DND-41 (cell line): Measurements from ENCODE around the gene CFAP45.

ENCODE experiments used
- ATAC-seq: fragments of 200-7000 bp; cut with Tn5 transposase; 3 replicates; pipeline ENCODE4 v1.9.1; 2021; ENCODE audit warnings: low read depth; ENCODE audit not compliant: insufficient read depth
- DNase-seq: peaks from one replicate; pipeline ENCODE4 v3.0.0-alpha.2; 2020
- H2AFZ ChIP-seq: 2 replicates; pipeline ENCODE4 v1.6.0; 2012; ENCODE audit warnings: low read depth, low read length
- H3K27ac ChIP-seq: 2 replicates; pipeline ENCODE4 v1.5.1; 2012; ENCODE audit warnings: low read length, inconsistent platforms
- H3K27me3 ChIP-seq: fragments of 200-600 bp; sonication (generic); 2 replicates; pipeline ENCODE4 v1.6.0; 2012; ENCODE audit warnings: low read length, mild to moderate bottlenecking, inconsistent platforms; ENCODE audit not compliant: insufficient read depth, poor library complexity
- H3K36me3 ChIP-seq: 2 replicates; pipeline ENCODE4 v1.5.1; 2012; ENCODE audit warnings: low read length, inconsistent platforms; ENCODE audit not compliant: insufficient read depth
- H3K4me1 ChIP-seq: 2 replicates; pipeline ENCODE4 v1.5.1; 2012; ENCODE audit warnings: mild to moderate bottlenecking, low read length; ENCODE audit not compliant: insufficient read depth
- H3K4me2 ChIP-seq: 2 replicates; pipeline ENCODE4 v1.6.0; 2012; ENCODE audit warnings: mild to moderate bottlenecking, moderate library complexity, low read length, inconsistent platforms; ENCODE audit not compliant: insufficient read depth
- H3K4me3 ChIP-seq, 2 experiments: fragments of 200-600 bp in 1 of 2; shearing (Covaris generic) in 1 of 2; 2 replicates each; pipeline ENCODE4 v1.5.1; 2012 to 2016; ENCODE audit warnings: inconsistent platforms in 2 of 2, low read length in 2 of 2, mild to moderate bottlenecking in 2 of 2, low read depth in 1 of 2, moderate library complexity in 1 of 2
- H3K79me2 ChIP-seq: 2 replicates; pipeline ENCODE4 v1.6.0; 2012; ENCODE audit warnings: low read length, inconsistent platforms; ENCODE audit not compliant: insufficient read depth
- H3K9ac ChIP-seq: 2 replicates; pipeline ENCODE4 v1.6.0; 2012; ENCODE audit warnings: low read depth, mild to moderate bottlenecking, inconsistent platforms, low read length, moderate library complexity
- H3K9me3 ChIP-seq: 2 replicates; pipeline ENCODE4 v1.5.1; 2012; ENCODE audit warnings: low read length, moderate library complexity, mild to moderate bottlenecking, inconsistent platforms; ENCODE audit not compliant: insufficient read depth, severe bottlenecking
- H4K20me1 ChIP-seq: 2 replicates; pipeline ENCODE4 v1.6.0; 2012; ENCODE audit warnings: low read length; ENCODE audit not compliant: insufficient read depth
- EZH2 ChIP-seq: IDR thresholded peaks from 3 replicates; pipeline ENCODE4 v1.6.1; 2012; ENCODE audit warnings: borderline replicate concordance, low read depth, mild to moderate bottlenecking, moderate library complexity, low read length, inconsistent platforms; ENCODE audit not compliant: severe bottlenecking
- TF ChIP-seq, protein P1 (sequence below): IDR thresholded peaks from 2 replicates; pipeline ENCODE4 v1.5.1; 2012; ENCODE audit warnings: borderline replicate concordance, low read length, moderate library complexity, mild to moderate bottlenecking; ENCODE audit not compliant: poor library complexity, severe bottlenecking; ENCODE audit errors: extremely low read depth

Gene CFAP45

DNA sequence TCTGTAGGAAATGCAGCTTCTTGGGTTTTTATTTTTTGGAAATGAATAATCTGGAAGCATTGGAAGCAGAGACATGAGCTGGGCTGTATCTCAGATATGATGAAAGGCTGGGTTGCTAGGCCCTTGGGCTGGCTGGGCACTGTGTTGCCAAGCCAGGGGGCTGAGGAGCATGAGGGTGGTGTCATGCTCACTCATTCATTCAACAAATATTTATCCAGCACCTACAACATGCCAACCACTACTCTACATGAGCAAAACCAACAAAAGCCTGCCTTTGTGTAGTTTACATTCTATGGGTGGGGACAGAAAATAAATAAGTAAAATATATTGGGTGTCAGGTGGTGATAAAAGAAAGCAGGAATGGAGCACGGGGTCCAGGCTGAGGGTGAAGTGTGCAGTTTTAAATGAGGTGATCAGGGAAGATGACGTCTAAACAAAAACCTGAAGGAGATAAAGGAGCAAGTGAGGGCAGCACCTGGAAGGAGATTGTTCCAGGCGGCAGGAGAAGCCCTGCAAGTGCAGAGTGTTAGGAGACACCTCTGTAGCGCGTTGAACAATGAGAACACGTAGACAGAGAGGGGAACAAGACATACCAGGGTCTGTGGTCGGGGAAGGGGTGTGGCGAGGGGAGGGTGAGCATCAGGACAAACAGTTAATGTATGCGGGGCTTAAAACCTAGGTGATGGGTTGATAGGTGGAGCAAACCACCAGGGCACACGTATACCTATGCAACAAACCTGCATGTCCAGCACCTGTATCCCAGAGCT lies 14.5 kb upstream of the CFAP45 start:
- Histone ChIP-seq H3K27me3 (no peaks in the 10 kb centered on the region), H3K9ac (no peak overlapping the region), H3K9me3 (no peaks in the 10 kb centered on the region), H3K4me1 (peaks cover 17% of the 10 kb centered on the region), H3K27ac (no peak overlapping the region), H3K36me3 (peaks cover 27% of the 10 kb centered on the region), H3K4me2 (no peak overlapping the region), H3K4me3 (no peak overlapping the region), H3K79me2 (no peaks in the 10 kb centered on the region), H2AFZ (no peak overlapping the region), H4K20me1 (peaks cover 11% of the 10 kb centered on the region; the same call in 1 of the 2 replicates)
- DNase-seq = no peak
- no peak for ATAC-seq
- no peak for TF ChIP-seq EZH2
- TF ChIP-seq, protein P1, sequence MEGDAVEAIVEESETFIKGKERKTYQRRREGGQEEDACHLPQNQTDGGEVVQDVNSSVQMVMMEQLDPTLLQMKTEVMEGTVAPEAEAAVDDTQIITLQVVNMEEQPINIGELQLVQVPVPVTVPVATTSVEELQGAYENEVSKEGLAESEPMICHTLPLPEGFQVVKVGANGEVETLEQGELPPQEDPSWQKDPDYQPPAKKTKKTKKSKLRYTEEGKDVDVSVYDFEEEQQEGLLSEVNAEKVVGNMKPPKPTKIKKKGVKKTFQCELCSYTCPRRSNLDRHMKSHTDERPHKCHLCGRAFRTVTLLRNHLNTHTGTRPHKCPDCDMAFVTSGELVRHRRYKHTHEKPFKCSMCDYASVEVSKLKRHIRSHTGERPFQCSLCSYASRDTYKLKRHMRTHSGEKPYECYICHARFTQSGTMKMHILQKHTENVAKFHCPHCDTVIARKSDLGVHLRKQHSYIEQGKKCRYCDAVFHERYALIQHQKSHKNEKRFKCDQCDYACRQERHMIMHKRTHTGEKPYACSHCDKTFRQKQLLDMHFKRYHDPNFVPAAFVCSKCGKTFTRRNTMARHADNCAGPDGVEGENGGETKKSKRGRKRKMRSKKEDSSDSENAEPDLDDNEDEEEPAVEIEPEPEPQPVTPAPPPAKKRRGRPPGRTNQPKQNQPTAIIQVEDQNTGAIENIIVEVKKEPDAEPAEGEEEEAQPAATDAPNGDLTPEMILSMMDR = no peak

DNA sequence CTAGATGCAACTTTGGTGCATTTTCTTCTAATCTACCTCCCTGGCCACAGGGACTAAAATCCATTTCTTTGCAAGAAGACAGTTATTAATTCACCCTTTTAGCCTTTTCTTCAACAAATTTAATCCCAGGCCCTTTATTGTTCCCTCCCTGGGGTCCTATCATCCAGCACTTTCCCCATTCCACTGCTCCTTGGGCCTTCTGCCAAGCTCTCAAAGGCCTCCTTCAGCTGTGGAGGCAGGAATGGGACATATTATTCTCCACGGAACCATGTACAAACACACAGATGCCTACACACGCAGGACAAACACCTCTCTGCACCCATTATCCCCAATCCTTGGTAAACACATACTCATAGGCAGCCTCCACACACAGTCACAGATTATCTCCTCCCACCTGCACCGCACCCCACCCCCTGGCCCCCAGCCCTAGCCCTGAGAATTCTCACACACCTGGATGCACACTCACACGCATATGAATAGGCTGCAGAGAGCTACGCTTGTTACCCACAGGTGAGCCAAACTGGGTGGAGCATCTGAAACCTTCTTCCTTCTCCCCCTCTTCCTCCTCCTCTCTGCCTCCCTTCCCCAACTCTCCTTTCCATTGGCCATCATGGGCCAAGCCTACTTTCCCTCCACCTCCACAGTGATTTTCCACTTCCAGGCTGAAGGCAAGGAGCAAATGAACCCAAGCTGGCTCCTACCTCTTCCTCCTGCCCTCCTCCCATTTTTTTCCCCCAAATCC lies 13.7 kb upstream of the CFAP45 start:
- Histone ChIP-seq H4K20me1 (peaks cover 3% of the 10 kb centered on the region; the same call in 1 of the 2 replicates), H2AFZ (no peak overlapping the region), H3K27ac (no peak overlapping the region), H3K36me3 (peaks cover 19% of the 10 kb centered on the region), H3K4me2 (no peak overlapping the region), H3K4me3 (no peak overlapping the region), H3K4me1 (peaks cover 17% of the 10 kb centered on the region), H3K9ac (no peak overlapping the region), H3K79me2 (no peaks in the 10 kb centered on the region), H3K27me3 (no peaks in the 10 kb centered on the region), H3K9me3 (no peaks in the 10 kb centered on the region)
- no peak for ATAC-seq
- TF ChIP-seq, protein P1 = no peak
- TF ChIP-seq EZH2 = no peak
- DNase-seq = no peak

DNA sequence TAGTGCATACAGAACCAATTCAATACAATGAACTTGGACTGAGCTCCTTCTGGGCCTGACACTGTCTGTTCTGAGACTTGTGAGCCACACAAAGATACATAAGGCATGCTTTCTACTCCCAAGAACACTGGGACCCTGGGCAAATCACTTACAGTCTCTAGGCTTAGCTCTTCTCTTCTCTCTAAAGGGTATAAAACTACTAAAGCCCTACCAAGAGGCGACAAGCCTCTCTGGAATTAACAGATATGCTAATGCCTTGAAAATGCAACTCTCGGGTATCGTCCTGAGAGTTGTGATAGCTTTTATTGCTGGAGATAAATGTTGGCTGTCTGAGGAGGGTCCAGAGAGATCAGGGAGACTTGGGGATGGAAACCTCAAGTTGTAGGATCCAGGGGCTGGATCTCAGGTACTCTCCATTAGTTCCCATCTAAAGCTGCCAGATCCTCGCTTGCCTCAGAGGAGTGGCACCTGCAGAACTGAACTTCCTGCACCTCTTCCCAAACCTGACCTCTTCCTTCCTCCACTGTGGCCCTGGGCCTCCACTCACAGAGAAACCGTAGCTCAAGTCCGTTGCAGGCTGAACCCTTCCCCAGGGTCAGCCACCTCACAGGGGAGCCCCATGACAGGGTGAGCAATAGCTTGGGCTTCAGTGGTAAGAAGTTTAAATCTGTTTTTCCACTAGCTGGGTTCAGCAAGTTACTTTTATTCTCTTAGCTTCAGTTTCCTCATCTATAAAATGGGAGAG lies 11.5 kb upstream of the CFAP45 start:
- Histone ChIP-seq H2AFZ (no peak overlapping the region), H3K9me3 (no peaks in the 10 kb centered on the region), H3K79me2 (no peaks in the 10 kb centered on the region), H3K4me3 (no peak overlapping the region), H3K4me2 (no peak overlapping the region), H3K4me1 (peaks cover 17% of the 10 kb centered on the region), H3K27me3 (no peaks in the 10 kb centered on the region), H3K9ac (no peak overlapping the region), H3K36me3 (peaks cover 3% of the 10 kb centered on the region; the same call in 1 of the 2 replicates), H4K20me1 (no peaks in the 10 kb centered on the region), H3K27ac (no peak overlapping the region; the same call in 1 of the 2 replicates)
- ATAC-seq = no peak
- TF ChIP-seq EZH2 = no peak
- TF ChIP-seq, protein P1 = no peak
- DNase-seq = no peak
